NK-92 (cell line): ENCODE data around the gene RBM18.

Experiments
- DNase-seq: peaks from one replicate; lab custom pipeline; 2025; ENCODE audit not compliant: unreplicated experiment; lab: John Stamatoyannopoulos, UW

The RBM18 gene

GRCh38 chr9:122223435-122223834, 41.2 kb downstream of the RBM18 start:
- DNase-seq = no peak

DNA sequence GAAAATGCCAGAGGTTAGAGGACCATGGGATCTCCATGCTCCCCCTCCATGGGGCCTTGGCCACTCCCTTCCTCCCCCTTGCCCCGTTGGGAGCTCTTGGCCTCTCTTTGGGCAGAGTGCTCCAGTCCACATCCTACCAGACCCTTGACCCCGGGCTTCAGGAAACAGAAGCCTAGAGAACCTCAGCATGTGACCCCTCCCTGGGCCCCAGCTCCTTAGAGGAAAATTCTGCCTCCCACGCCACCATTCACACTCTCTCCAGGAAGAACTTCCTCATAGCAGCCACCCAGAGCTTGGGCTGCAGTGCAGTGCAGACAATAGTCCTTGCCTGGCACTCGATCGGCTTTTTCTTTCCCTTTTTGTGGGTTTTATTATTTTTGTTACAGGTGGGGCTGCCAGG, 41.8 kb downstream of the RBM18 start:
- no peak for DNase-seq

DNA sequence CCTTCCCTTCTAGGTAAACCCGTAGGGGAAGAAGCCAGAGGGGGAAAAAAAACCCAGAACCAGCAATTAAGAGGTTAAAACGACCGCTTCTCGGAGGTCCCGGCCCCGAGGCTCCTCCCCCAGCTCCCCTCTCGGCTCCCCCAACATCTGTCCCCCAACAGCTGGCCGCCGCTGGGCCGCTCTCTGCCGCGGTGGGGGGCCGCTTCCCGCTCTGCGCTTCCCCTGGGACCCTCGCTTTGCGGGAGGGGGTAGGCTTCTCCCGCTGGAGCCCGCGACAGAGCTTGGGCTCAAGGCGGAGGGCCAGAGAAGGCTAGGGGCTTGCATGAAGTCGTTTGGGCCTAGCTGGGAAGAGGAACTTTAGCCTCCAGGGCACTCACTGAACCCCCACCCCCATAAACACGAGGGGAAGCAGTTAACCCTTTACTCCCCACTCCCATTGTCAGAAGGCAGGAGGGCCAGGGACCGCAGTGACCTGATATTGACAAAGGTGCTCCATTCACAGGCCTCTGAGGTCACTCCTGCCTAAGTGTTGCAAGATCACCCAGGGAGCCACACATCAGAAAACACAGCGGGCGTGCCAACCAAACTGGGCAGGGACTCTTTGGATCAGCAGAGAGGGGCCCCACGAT, 43.3 kb downstream of the RBM18 start:
- DNase-seq = no peak

DNA sequence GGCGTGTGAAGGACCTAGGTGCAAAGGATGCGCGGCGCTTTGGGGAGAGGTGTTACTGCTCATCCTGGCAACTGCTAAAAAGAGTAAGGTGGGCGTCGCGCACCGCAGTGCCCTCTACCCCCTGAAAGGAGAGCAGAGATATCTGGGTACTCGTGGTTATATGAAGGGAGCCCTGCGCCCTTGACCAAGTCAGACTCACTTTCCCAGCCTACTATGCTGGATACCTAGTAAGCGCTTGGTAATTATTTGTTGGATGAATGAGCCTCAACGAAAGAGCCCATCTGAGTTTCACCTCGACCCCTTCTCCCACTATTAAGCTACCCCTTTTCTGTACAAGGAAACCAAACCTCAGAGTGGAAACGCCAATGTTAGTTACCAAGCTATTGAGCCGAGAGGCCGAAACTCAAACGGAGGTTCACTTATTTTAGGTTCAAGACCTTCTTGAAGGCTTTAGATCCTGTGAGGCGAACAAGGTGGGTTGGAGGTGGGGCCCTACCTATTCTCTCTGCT, 43.9 kb downstream of the RBM18 start:
- DNase-seq = no peak

DNA sequence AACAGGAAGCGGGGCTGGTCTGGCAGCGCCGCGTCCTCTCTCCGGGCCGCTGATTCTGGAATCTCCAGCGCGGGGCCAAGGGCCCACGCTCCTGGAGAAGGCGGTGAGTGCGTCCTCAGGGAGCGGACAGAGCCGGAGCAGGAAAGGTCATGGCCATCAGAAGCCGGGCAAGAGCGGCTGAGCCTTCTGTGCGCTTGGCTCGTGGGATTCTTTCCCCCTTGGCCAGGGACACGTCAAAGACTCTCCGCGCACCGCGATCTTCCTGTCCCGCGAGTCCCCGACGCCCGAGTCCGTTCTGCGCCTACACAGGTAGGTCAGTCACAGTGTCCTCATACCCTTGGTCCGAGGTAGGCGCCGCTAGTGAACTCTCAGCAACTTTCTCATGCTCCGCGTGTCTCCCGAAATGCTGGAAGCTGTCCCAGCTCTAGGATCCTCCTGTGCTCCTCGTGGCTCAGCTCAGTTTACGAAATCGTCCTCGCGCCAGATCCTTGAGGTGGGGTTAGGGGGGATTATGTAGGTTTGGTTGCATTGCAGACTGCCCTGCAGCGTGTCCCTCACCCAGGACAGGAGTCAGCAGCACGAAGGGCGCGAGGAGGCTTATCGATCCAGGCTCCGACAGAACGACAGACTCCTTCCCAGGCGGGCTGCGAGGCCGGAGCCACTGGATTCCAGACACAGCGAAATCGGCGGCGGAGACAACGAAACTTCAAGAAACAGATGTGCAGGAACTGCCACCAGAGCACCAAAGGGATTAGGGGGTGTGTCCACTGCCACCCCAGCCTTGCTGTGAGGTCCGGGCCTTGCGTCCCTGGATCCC, 44.6 kb downstream of the RBM18 start:
- DNase-seq = no peak

- no peak for DNase-seq
Observed at GRCh38 chr9:122218935-122219855, 45.4 kb downstream of the RBM18 start.

DNA sequence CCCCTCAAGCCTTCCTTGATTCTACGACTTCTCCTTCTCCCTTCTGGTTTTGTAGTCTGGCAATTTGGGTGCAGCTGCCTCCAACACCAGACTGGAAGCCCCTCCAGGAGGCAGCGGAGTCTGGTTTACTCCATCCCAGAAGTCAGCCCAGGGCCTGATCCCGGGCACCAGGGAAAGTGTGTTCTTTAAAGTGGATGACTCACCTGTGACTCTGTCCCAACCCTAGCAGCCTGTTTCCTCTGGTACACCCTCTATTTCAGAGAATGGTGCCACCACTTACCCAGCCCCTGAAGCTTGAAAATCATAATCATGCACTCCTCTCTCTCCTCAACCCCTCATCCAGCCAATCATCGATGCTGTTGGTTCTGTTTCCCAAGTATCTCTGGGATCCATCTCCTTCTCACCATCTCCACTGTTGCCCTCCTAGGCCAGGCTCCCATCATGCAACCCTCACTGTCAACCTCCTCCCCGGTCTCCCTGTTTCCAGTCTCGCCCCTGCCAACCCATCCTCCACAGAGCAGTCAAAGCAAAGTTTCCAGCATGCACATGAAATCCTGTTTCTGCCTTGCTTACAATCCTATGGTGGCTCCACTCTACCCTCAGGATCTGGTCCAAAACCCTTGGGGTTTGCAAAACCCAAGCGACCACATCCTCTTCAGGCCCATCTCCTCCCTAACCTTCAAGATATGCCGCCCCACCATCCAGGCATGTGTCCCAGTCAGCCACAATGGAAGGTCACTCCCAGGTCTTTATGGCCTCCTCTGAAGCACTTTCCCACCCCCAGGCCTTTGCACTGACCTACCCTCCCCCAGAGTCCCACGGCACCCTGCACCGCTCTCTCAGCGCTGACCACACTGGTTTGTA, 46.3 kb downstream of the RBM18 start:
- no peak for DNase-seq

GRCh38 chr9:122217640-122218039, 47.0 kb downstream of the RBM18 start:
- DNase-seq = no peak

DNA sequence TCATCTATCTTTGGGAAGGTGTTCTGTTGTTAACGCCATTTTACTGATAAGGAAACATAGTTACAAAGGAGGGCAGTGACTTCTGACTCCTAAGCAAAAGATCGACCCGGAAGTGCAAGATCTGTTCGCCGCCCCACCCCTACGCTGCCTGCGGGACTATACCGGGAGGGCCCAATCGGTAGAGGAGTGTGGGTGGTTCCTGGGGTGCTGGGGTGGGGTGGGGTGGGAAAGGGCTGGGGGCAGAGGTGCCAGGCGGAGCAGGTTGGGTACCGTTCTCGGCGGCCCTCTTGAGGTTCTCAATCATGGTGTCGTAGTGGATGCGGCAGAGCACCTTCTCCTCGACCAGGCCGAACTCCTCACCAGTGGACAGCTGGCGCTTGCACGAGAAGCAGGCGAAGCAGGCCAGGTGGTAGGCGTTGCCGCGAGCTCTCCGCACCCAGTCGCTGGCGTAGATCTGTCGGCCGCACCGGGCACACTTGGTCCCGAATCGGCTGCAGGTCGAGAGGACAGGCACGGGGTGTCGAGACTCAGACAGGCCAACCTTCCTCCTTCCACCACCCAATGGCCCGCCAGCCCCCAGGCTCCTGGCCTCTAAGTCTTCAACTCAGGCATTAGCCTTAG, 47.7 kb downstream of the RBM18 start:
- DNase-seq = no peak

- no peak for DNase-seq
Observed at GRCh38 chr9:122216138-122216797, 48.4 kb downstream of the RBM18 start.

- no peak for DNase-seq
Observed at GRCh38 chr9:122215663-122216062, 49.0 kb downstream of the RBM18 start.

- no peak for DNase-seq
Observed at GRCh38 chr9:122214507-122214906, 50.1 kb downstream of the RBM18 start.

DNA sequence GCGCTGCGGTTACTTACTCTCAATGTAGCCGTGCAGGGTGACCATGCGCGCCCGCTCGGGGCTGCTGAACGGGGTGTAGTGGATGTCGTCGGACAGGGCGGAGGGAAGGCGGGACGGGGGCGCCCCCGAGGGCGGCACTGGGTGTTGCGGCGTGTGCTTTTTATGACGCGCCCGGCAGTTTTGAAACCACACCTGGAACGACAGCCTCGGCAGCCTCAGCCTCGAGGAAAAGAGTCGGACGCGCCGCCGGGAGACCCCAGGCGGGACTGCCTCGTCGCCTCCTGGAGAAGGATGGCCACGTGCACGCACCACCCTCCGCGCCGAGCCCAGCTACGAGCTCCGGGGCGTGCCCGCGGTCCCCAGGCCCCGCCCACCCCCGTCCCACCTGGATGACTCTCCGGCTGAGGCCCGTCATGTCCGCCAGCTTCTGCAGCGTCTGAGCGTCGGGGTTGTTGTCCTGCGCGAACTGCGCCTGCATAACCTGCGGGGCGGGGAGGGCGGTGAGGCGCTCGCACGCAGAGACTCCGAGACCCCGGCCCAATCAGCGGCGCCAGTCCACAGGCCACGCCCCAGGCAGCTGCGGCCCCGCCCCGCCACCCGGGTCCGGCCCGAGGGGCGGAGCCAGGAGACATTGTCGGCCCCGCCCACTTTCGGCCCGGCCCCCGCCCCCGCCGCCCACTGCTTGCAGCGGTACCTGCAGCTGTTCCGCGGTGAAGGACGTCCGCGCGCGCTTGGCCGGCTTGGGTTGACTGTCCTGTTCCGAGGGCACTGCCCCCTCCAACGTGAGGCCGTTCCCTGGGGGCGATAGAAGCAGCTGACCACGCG, 50.8 kb downstream of the RBM18 start:
- no peak for DNase-seq

DNA sequence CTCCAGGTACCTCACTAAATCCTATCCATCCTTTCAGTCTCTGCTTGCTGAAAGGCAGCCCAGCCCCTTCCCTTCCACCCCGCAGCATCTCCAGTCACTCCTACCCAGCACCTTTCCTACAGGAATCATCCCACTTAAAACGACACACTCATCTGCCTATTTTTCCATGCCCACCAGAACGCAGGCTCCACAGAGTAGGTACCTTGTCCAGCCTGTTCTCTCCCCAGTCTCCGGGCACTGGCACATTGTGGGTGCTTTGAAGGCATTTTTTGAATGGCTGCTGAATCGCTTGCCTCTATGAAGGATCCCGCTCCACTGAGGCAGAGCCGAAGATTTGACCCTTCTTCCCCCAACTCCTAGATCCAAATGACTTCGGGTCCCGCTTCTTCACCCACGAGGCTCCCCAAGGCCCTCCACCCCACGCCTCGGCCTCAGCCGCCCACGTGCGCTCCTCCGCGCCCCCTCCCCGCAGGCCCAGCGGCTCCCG, 51.5 kb downstream of the RBM18 start:
- DNase-seq = no peak

GRCh38 chr9:122212473-122213004, 52.1 kb downstream of the RBM18 start:
- no peak for DNase-seq

GRCh38 chr9:122209451-122209850, 55.2 kb downstream of the RBM18 start:
- DNase-seq = no peak

GRCh38 chr9:122207096-122207495, 57.5 kb downstream of the RBM18 start:
- no peak for DNase-seq
